GM21447 (cell line): ENCODE results near the gene PARVA.

ENCODE experiments used
- ATAC-seq: cut with Tn5 transposase; IDR thresholded peaks from one replicate; pipeline ENCODE4 v1.9.1; 2021; ENCODE audit not compliant: unreplicated experiment

Gene PARVA

GRCh38 chr11:12430351-12430750 lies 53.0 kb downstream of the PARVA start:
- ATAC-seq = no peak

- no peak for ATAC-seq
Observed at GRCh38 chr11:12430954-12431595, 53.7 kb downstream of the PARVA start.

GRCh38 chr11:12432507-12432906 lies 55.1 kb downstream of the PARVA start:
- no peak for ATAC-seq

DNA sequence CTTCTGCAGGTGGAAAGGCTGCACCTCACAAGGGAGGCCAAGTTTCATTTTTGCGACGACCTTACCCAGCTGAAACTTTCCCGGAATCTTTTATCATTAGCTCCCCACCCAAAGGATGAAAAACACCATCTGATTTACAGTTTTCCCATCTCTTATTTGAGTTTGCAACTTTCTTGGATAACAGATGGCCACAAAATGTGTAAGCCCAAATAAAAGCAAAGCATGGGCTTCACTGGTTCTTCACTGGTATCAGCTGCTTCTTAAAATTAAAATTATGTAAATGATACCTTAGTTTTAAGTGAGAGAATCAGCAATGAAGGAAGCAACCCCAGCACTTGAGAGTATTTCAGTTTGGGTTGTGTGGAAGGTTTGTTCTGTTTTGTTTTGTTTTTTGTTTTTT lies 55.8 kb downstream of the PARVA start:
- ATAC-seq = no peak

DNA sequence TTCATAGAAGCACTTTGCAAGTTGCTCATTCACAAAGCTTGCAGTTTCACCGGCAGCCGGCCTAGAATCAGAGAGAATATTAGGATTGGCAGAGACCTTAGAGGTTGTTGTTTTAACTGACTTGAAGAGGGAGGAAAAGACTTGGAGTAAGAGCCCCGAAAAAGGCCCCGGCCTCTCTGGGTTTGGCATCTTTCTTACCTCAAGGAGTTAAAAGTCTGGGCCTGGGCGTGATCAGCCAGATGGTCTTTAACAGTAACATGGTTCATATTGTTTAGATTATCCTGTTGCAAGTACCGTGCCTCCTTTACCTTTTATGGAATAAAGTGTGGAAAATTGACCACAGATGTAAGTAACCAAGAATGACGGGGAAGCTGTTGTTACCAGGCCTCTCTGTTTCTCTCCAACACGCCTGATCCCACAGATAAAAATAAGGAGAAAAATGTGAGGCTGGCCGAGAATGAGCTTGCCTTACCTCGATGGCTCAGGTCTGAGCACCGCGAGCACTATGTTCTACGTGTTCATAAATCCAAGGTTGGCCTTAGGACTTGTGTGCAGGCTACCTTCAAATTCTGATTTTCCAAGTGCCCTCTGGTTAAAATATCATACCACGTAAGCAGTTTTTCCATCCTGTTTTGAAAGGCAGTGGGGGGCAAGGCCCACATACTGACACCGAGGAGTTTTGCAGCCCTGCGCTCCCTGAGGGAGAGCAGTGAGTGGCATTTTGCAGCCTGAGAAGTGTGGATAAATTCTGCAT lies 56.4 kb downstream of the PARVA start:
- ATAC-seq = no peak

DNA sequence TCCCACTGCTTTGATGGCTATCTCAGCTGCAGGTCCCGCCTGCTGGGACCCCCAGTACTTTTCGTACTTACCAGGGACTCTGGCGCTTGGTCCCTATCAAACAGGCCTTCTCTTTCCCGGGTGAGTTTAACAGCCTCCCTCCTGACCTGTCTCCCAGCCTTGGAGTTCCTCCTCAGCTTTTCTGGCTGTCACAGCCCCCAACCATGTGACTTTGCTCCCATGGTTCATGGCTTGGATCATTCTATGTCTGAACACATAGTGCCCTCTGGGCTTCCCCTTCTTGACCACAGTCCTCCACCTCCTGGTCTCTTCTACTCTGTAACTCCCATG lies 56.9 kb downstream of the PARVA start:
- no peak for ATAC-seq

DNA sequence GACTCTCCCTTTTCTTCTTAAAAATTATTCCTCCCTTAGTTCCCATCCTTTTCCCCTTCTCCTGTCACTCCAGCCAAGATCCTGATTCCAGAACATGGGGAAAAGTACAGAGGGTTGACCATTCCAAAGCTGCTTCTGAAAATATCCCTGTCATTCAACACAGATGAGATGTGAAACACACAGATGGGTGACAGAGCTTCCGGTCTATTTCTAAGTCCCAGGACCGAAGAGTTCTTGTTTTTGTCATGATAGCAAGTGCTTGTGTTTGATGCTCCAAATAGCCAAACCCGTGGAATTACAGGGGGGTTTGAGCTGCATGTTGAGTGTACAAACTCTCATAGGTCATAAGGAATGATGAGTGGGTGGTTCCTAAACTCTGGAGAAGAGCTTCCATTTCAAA lies 57.9 kb downstream of the PARVA start:
- ATAC-seq = no peak

DNA sequence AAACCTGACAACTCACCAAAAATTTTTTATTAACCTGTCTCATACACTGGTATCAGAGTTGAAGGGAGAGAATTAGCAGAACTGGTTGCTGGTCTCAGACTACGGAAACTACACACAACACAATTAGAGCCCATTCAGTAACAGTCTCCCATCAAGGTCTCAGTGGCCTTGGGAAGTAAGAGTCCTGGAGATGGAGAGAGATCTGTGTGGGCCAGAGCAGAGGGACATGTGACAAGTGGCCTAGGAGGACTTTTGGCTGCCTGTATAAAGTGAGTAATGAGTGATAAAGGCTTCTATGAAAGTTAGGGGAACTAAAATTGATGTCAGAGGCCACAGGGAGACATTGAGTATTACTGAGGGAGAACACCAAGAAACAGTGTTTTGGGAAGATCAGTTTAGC lies 58.9 kb downstream of the PARVA start:
- ATAC-seq = no peak

GRCh38 chr11:12438291-12438690 lies 60.9 kb downstream of the PARVA start:
- ATAC-seq = no peak

GRCh38 chr11:12439615-12440014 lies 62.2 kb downstream of the PARVA start:
- no peak for ATAC-seq

GRCh38 chr11:12440565-12440964 lies 63.2 kb downstream of the PARVA start:
- ATAC-seq = no peak

DNA sequence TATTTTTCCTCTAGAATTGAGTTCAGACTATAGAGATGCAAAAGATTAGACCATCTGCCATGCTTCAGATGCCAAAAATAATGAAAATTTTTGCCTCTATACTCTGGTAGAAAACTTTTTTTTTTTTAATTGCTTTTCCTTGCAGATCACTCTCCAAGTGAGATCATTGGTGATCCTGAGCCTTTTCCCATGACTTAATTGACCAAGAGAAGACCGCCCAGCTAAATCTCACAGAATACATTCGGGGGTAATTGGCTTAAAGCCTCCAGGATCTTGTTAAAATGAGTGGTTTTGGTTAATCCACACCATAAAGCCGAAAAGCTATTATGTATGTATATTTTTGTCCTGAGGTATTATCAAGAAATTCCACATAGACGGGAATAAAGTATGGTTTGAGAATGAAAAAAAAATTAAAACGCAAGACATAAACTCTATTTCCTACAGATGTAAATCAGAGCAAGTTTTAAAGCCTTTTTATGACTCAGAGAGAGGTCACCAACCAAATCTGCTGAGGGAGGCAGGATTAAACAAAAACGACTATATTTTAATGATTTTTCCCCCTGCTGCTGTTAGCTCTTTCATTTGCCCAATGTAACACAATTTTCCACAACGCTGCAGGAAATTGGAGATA lies 64.0 kb downstream of the PARVA start:
- ATAC-seq = no peak

GRCh38 chr11:12444601-12445000 lies 67.2 kb downstream of the PARVA start:
- ATAC-seq = no peak

DNA sequence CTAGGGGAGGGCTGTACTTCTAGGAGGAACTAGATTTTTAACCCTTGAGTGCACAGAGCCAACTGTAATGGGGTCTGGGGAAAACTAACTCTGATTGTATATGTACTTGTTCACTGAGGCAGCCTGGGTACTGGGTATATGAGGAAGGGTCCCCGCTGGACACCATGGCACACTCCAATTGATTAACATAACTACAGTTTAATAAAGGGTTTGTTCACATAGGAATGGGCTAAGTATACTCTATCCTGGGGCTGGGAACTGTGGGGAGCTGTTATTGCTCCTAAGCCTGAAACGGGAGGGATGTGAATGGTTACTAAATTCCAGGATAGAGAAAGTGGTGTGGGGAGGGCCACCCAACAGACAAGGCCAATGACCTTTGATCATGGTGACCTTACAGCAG lies 67.6 kb downstream of the PARVA start:
- no peak for ATAC-seq

DNA sequence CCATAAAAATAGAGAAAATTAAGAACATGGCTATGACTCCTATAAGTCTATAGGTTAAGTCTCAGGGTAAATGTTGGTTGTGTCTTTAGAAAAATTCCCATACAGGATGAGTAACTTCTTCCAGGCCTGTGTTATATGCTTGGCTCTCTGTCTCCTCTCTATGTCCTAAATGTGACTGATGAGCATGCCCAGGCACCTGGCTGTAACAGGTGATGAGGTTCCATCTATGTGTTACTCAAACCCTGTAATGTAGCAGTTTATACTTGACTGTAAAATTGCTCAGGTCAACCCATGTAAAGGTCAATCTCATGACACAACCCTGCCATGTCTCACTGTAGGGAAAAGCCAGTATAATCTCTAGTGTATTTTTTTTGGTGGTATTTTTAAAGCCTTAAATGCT lies 69.5 kb downstream of the PARVA start:
- ATAC-seq = no peak

DNA sequence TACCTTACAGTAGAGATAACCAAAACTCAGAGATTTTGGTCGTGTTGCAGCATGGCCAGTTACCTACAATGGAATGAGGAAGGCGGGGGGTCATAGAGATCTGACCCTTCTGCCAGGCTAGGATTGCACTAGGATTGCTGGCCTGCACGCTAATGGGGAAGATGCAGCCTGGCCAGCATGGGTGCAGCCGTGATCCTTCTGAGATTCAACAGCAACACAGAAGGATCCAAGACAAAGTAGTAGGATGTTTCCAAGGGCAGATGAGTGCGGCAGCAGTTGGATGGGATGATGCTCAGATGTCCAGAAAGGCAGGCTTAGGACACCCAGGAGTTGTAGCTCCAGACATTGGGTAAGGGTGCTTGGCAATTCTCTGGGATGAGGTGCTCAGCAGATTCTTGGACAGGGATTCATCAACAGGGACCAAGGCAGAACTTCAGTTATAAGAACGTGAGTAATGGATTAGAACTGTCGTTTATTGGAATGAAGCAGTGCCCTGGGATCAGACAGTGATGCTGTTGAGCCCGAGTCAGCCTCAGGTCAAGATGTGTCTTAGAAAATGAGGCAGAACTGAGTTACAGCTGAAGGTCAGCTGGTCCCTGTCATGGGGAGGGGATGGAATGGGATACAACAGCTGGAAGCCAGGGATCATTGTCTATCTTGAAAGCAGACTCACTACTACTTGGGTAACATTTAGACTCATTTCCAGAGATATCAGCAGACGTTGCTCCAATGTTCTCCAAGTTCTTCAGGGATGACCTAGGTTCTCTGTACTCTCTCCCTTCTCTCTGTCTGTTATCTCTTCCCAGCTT lies 71.0 kb downstream of the PARVA start:
- no peak for ATAC-seq

DNA sequence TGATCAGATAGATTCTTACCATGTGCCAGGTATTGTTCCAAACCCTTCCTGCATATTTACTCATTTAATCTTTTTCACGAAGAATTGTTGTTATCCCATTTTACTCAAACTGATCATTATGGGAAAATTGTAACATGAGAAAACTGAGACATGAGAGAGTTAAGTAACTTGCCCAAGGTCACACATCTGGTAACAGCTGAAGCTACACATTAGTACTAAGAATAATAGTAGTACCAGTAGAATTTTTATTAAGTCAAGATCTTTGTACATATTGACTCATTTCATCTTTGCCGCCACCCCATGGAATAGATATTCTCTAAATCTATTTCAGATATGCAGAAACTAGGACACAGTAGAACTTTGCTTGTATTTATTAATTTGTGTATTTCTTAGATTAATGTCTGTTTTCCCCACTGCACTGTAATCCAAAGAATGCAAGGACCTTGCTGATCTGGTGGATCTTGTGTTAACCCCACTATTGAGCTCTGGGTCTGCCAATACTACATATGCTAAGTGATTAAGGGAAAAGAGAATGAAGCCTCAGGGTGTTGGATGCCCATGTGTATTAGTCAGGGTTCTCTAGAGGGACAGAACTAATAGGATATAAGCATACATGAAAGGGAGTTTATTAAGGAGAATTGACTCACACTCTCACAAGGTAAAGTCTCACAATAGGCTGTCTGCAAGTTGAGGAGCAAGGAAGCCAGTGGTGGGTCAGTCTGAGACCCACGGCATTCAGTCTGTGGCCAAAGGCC lies 72.8 kb downstream of the PARVA start:
- no peak for ATAC-seq

- ATAC-seq = no peak
Observed at GRCh38 chr11:12451179-12451814, 73.9 kb downstream of the PARVA start.

DNA sequence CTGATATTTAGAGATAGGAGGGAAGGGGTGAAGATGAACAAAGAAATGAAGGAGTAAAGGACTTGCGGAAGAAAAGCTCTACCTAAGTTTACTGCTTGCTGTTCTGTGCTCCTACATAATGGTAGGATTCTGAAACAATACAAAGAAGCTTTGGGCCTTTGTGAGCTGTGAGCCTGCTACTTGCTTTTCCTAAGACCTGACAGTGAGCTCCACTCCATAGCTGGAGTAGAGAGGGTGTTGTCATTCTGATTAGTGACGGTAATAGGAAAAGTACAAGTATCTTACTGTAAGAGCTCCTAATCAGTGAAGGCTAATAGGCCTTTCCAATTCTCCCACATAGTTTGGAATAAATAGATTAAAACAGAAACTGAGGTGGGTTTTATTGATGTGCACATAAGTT lies 75.9 kb downstream of the PARVA start:
- no peak for ATAC-seq

- no peak for ATAC-seq
Observed at GRCh38 chr11:12454782-12455181, 77.4 kb downstream of the PARVA start.
